HG03280 (cell line): Measurements from ENCODE around the gene TXNL4B.
A peak's percentile ranks its signal among the peaks of the same experiment; 100 is the strongest.

Source experiments
- ATAC-seq: cut with Tn5 transposase; IDR thresholded peaks from one replicate; pipeline ENCODE4 v1.9.1; 2021; ENCODE audit warnings: mild to moderate bottlenecking, moderate library complexity; ENCODE audit not compliant: unreplicated experiment

TXNL4B gene

GRCh38 chr16:72093448-72094265 is at the start of gene TXNL4B, which contains the start of gene DHX38:
TSS of gene TXNL4B (minus strand) at chr16:72093620. CDS start at chr16:72090749, 2,871 bp downstream.
TSS of gene DHX38 (plus strand) at chr16:72093847. CDS start at chr16:72096158, 2,311 bp downstream.
- ATAC-seq = peak; percentile 98

DNA sequence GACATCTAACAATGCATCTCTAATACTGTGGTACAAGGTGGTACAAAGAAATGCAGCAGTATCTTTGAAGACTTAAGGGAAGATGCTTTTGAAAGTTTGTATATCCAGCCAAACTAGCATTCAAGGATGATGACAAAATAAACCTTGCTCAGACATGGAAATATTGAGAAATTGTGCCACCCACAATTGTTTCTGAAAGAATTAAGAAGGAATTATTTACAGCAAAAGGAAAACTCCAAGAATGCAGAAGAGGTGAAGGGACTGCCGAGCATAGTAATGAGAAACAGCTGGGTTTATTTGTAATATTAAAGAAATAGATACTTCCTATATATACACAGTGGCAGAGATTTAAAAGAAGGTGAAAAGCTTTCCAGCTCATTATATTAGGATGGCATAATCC is 49.1 kb upstream of the TXNL4B start:
- ATAC-seq = no peak

GRCh38 chr16:72139908-72140307 is 46.5 kb upstream of the TXNL4B start:
- ATAC-seq = no peak

GRCh38 chr16:72138064-72138572 is 44.7 kb upstream of the TXNL4B start:
- ATAC-seq = no peak

DNA sequence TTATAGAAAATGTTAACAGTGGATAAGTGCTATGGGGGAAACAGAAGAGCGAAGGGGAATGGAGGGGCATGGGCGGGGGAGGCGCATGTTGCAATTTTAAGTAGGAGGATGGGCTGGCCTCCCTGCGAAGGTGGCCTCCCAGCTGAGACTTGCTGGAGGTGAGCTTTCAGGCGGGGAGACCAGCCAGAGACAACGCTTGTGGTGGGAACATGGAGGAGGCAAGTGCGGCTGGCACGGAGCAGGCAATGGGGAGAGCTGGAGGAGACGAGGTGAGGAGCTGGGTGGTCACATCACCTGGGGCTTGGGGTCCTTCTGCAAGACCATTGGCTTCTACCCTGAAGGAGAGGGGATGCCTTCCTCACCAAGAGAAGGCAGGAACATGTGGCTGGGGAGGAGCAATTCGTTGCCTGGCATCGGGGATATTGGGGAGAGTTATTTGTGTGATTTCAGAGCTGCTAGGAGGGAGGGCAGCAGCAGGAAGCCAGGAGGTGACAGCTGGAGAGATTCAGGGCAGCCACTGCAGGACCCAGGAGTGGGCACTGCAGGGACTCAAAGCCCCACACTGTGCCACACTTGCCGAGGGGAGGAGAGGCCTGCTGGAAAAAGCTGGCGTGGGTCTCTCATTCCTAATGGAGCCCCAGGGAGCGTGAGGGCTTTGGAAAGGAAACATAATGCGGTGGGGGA is 44.1 kb upstream of the TXNL4B start:
- ATAC-seq = no peak

DNA sequence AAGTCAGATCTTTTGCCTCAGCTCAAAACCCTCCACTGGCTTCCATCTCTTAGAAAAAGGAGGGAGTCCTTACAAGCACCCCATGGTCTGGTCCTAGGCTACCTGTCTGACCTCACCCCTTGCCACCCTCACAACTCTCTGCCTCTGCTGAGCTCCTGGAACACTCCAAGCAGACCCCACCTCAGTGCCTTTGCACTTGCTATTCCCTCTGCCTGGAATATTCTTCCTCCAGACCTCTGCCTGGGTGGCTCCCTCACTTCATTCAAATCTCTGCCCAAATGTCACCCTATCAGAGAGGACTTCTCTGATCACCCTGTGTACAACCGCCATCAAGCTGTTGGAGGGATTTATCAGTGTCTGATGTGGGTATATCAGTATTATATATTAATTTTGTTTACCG is 41.1 kb upstream of the TXNL4B start:
- no peak for ATAC-seq

GRCh38 chr16:72132726-72133125 is 39.3 kb upstream of the TXNL4B start:
- no peak for ATAC-seq

DNA sequence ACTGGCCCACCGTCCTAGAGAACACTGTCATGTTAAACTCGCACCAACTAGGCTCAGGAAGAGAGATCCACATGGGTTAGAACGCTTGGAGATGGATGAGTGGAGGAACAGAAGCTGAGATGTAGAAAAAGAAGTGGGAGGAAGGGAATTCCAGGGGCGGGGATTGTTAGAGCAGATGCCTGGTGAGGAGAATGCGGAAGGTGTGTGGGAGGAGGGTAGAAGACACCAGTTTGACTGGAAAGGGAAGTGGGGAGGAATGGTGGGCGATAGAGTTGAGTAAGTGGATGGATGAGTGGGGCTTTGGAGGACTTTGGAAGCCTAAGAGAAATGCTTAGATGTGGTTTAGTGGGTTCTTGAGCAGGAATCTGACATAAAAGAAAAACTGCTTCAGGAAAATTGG is 37.6 kb upstream of the TXNL4B start:
- ATAC-seq = no peak

GRCh38 chr16:72129976-72130656 is 36.7 kb upstream of the TXNL4B start:
- no peak for ATAC-seq

- ATAC-seq = no peak
These were observed 35.3 kb upstream of the TXNL4B start for GRCh38 chr16:72128701-72129100.

DNA sequence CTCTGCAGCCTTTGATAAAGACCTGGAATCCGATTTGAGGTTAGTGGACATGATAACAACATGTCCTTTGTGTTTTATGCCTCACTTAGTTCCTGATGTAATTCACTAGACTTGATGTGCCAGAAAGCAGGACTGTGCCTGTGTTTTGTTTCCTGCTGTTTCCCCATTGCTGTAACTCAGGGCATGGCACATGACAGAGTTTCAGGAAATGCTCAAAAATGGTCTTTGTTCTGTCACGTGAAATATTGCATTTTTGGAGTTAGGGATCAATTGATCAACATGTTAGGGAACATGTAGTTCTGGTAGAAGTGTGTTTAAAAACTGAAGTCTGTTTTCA is 33.0 kb upstream of the TXNL4B start:
- no peak for ATAC-seq

- no peak for ATAC-seq
These were observed 32.4 kb upstream of the TXNL4B start for GRCh38 chr16:72125635-72126428.

DNA sequence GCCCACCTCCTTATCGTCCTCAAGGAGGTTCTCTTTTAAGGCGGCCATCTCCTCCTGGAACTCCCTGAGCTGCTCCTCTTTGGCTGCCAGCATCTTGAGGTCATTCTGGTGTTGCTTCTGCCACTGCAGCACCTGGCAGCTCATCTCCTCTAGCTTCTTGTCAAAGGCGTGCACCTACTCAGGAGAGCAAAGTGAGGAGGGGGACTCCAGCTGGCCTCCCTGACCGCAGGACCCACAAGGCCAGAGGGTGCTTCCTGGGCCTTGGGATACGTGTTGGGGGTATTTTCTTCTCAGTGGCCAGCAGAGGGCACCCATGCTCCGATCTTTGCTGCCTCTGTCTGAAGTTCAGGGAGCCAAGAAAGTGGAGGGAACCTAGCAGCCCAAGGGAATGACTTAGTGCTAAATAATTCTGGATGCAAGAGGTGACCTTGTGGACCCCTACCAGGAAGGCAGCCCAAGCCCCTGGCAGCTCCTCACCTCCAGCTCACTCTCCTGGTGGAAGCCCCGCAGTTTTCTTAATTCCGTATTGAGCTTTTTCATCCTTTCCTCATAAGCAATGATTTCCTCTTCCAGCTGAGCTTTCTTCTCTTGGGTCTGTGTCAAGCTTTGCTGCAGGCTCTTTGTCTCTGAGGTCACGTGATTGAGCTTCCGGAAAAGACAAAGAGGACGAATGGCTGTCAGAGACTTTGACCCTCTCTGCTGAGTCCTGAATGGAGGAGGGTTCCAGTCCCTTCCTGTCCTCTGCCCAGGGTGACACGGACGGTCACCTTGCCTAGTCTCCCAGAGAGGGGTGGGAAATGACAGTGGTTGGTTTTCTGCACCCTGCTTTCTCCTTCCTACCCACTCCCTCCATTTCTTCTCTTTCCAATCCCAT is 31.6 kb upstream of the TXNL4B start:
- peak; percentile 75 for ATAC-seq

DNA sequence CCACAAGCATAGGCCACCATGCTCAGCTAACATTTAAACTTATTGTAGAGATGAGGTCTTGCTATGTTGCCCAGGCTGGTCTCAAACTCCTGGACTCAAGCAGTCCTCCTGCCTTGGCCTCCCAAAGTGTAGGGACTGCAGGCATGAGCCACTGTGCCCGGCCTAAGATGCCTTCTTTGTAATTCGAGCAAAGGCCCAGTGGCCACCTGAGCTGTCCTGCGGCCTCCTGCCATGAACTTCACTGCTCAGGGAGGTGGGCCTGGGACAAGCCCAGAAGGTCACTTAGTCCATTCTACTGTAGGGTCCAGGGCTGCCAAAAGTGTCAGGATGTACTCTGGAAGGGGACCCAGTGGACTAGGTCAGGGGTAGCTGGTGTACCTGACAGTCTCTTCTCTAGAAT is 30.7 kb upstream of the TXNL4B start:
- no peak for ATAC-seq

- ATAC-seq = no peak
These were observed 30.0 kb upstream of the TXNL4B start for GRCh38 chr16:72123426-72123825.

- no peak for ATAC-seq
These were observed 29.5 kb upstream of the TXNL4B start for GRCh38 chr16:72122916-72123315.

DNA sequence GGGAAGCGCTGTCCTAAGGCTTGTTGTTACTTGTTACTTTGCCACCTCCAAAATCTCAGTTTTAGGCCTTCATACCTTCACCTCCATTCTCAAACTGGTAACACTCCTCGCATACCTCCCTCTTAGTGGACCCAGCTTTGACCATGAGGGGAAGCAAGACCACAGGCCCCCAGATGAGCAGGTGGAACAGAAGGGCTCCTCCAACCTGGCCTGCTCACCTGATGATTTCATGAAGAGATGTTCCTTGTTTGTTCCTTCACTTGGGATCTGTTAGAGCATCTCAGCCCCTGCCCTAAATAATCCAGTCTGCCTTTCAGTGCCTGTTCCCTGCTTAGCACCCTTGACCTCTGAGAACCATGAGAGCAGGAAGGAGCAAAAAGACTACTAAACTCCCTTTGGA is 28.9 kb upstream of the TXNL4B start:
- ATAC-seq = no peak

DNA sequence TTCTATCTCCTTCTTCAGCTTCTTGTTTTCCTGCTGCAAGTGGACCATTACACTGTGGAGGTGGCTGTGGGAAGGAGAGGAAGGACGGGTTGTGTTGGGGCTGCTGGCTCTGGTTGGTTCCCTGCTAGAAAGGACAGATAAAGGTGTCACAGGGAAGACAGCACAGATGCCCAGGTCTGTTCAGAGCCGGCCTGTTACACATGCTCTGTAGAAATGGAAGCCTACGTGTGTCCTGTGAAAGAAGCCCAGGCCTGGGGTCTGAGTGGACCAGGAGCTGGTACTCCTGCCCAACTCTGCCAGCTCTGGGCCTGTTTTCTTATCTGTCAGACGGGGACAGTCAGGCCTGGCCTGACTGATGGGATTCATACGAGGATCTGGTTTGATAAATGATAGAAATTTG is 26.6 kb upstream of the TXNL4B start:
- no peak for ATAC-seq

- no peak for ATAC-seq
These were observed 20.2 kb upstream of the TXNL4B start for GRCh38 chr16:72113616-72113945.
